ENCODE measurements around the gene QKI.
"Not testable (repeated sequence)": the region's sequence is repeated elsewhere in the genome, so short reads cannot be mapped to it uniquely, and the experiment has no call there.

The QKI gene

GRCh38 chr6:163383912-163384311 is 30.6 kb upstream of the QKI start:
- Histone ChIP-seq H3K27me3 (ENCODE audit: insufficient read depth, poor library complexity, severe bottlenecking) (no peaks in the 10 kb centered on the region), H3K9me3 (ENCODE audit: severe bottlenecking) (no peaks in the 10 kb centered on the region), H3K36me3 (ENCODE audit: low read depth) (no peaks in the 10 kb centered on the region), H3K27ac (ENCODE audit: poor library complexity, severe bottlenecking) (no peak overlapping the region), H3K4me3 (ENCODE audit: severe bottlenecking) (no peak overlapping the region), H3K4me1 (ENCODE audit: insufficient read depth, poor library complexity, severe bottlenecking) (peaks cover 21% of the 10 kb centered on the region)
- ATAC-seq (ENCODE audit: low read depth) = peak; percentile 81
- no peak for TF ChIP-seq CTCF (IDR thresholded peaks at IDR 0.05; ENCODE audit: poor library complexity, severe bottlenecking)
- DNase-seq (ENCODE audit: low spot score) = no peak

GRCh38 chr6:163384510-163384909 is 30.0 kb upstream of the QKI start:
- ATAC-seq (ENCODE audit: low read depth) (no peak), DNase-seq (ENCODE audit: low spot score) (no peak)
- Histone ChIP-seq H3K9me3 (ENCODE audit: severe bottlenecking) (no peaks in the 10 kb centered on the region), H3K4me3 (ENCODE audit: severe bottlenecking) (no peak overlapping the region), H3K4me1 (ENCODE audit: insufficient read depth, poor library complexity, severe bottlenecking) (peaks cover 21% of the 10 kb centered on the region), H3K27me3 (ENCODE audit: insufficient read depth, poor library complexity, severe bottlenecking) (no peaks in the 10 kb centered on the region), H3K27ac (ENCODE audit: poor library complexity, severe bottlenecking) (no peak overlapping the region), H3K36me3 (ENCODE audit: low read depth) (no peaks in the 10 kb centered on the region)
- no peak for TF ChIP-seq CTCF (IDR thresholded peaks at IDR 0.05; ENCODE audit: poor library complexity, severe bottlenecking)

- DNase-seq (ENCODE audit: low spot score); H3K9me3 ChIP-seq (ENCODE audit: severe bottlenecking); H3K27ac ChIP-seq (ENCODE audit: poor library complexity, severe bottlenecking); H3K4me3 ChIP-seq (ENCODE audit: severe bottlenecking); ATAC-seq (ENCODE audit: low read depth); H3K36me3 ChIP-seq (ENCODE audit: low read depth); H3K27me3 ChIP-seq (ENCODE audit: insufficient read depth, poor library complexity, severe bottlenecking): not testable (repeated sequence)
- H3K4me1 ChIP-seq (ENCODE audit: insufficient read depth, poor library complexity, severe bottlenecking) = peaks cover 21% of the 10 kb centered on the region
These were observed 29.0 kb upstream of the QKI start for GRCh38 chr6:163385503-163385902.

GRCh38 chr6:163386329-163386908 is 28.1 kb upstream of the QKI start:
- Histone ChIP-seq H3K4me3 (ENCODE audit: severe bottlenecking) (no peak overlapping the region), H3K36me3 (ENCODE audit: low read depth) (no peaks in the 10 kb centered on the region), H3K27ac (ENCODE audit: poor library complexity, severe bottlenecking) (peak overlapping the region; percentile 79), H3K9me3 (ENCODE audit: severe bottlenecking) (no peaks in the 10 kb centered on the region), H3K4me1 (ENCODE audit: insufficient read depth, poor library complexity, severe bottlenecking) (peaks cover 24% of the 10 kb centered on the region), H3K27me3 (ENCODE audit: insufficient read depth, poor library complexity, severe bottlenecking) (no peaks in the 10 kb centered on the region)
- TF ChIP-seq CTCF (IDR thresholded peaks at IDR 0.05; ENCODE audit: poor library complexity, severe bottlenecking) = no peak
- DNase-seq (ENCODE audit: low spot score) = no peak
- no peak for ATAC-seq (ENCODE audit: low read depth)

GRCh38 chr6:163387317-163387716 is 27.2 kb upstream of the QKI start:
- H3K9me3 ChIP-seq (ENCODE audit: severe bottlenecking) = no peaks in the 10 kb centered on the region
- H3K4me1 ChIP-seq (ENCODE audit: insufficient read depth, poor library complexity, severe bottlenecking) = peaks cover 31% of the 10 kb centered on the region
- H3K27me3 ChIP-seq (ENCODE audit: insufficient read depth, poor library complexity, severe bottlenecking) = no peaks in the 10 kb centered on the region
- ATAC-seq (ENCODE audit: low read depth) (peak; percentile 56), DNase-seq (ENCODE audit: low spot score) (no peak)
- H3K36me3 ChIP-seq (ENCODE audit: low read depth) = no peaks in the 10 kb centered on the region
- peak overlapping the region; percentile 79 for H3K27ac ChIP-seq (ENCODE audit: poor library complexity, severe bottlenecking)
- no peak overlapping the region for H3K4me3 ChIP-seq (ENCODE audit: severe bottlenecking)
- TF ChIP-seq CTCF (IDR thresholded peaks at IDR 0.05; ENCODE audit: poor library complexity, severe bottlenecking) = no peak

Data from RWPE2 (cell line).